Neural progenitor cell (in vitro differentiated cells): ENCODE results near the gene SEMA3G.

Experiments
- EZH2 ChIP-seq: fragments of 200-600 bp; sonication (generic); IDR thresholded peaks from 2 replicates; pipeline ENCODE4 v1.6.1; 2017; ENCODE audit warnings: antibody characterized with exemption, mild to moderate bottlenecking, moderate library complexity
- TF ChIP-seq, protein P1 (sequence below): fragments of 200-600 bp; sonication (generic); IDR thresholded peaks from 2 replicates; pipeline ENCODE4 v1.5.1; 2017; ENCODE audit warnings: antibody characterized with exemption, mild to moderate bottlenecking

- TF ChIP-seq, protein P1, sequence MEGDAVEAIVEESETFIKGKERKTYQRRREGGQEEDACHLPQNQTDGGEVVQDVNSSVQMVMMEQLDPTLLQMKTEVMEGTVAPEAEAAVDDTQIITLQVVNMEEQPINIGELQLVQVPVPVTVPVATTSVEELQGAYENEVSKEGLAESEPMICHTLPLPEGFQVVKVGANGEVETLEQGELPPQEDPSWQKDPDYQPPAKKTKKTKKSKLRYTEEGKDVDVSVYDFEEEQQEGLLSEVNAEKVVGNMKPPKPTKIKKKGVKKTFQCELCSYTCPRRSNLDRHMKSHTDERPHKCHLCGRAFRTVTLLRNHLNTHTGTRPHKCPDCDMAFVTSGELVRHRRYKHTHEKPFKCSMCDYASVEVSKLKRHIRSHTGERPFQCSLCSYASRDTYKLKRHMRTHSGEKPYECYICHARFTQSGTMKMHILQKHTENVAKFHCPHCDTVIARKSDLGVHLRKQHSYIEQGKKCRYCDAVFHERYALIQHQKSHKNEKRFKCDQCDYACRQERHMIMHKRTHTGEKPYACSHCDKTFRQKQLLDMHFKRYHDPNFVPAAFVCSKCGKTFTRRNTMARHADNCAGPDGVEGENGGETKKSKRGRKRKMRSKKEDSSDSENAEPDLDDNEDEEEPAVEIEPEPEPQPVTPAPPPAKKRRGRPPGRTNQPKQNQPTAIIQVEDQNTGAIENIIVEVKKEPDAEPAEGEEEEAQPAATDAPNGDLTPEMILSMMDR: no peak
- TF ChIP-seq EZH2: no peak
Observed at GRCh38 chr3:52494445-52494844, 49.5 kb upstream of the SEMA3G start.
